Glutamatergic neuron (in vitro differentiated cells): ENCODE measurements around the gene SIK3. TPM values are rescaled to one million over a fixed set of nuclear protein-coding genes. Genes with fewer than 3 reads are reported as not detected.

Source experiments
- DNase-seq: peaks from one replicate; pipeline ENCODE4 v3.0.0; 2022
- H3K27ac Mint-ChIP-seq: one replicate; pipeline ENCODE4 v1.8.0; 2020; ENCODE audit warnings: mild to moderate bottlenecking, mixed read lengths, inconsistent platforms; ENCODE audit not compliant: unreplicated experiment
- H3K27me3 Mint-ChIP-seq: one replicate; pipeline ENCODE4 v1.8.0; 2020; ENCODE audit warnings: mild to moderate bottlenecking, moderate library complexity, mixed read lengths, inconsistent platforms; ENCODE audit not compliant: unreplicated experiment
- H3K36me3 Mint-ChIP-seq: one replicate; pipeline ENCODE4 v1.8.0; 2020; ENCODE audit warnings: mild to moderate bottlenecking, mixed read lengths, inconsistent platforms; ENCODE audit not compliant: unreplicated experiment
- H3K4me1 Mint-ChIP-seq: one replicate; pipeline ENCODE4 v1.8.0; 2020; ENCODE audit warnings: mild to moderate bottlenecking, low read depth, mixed read lengths, inconsistent platforms; ENCODE audit not compliant: unreplicated experiment
- H3K4me3 Mint-ChIP-seq: one replicate; pipeline ENCODE4 v1.8.0; 2020; ENCODE audit warnings: mild to moderate bottlenecking, mixed read lengths, inconsistent platforms; ENCODE audit not compliant: unreplicated experiment
- H3K9me3 Mint-ChIP-seq: one replicate; pipeline ENCODE4 v1.8.0; 2020; ENCODE audit warnings: mild to moderate bottlenecking, moderate library complexity, mixed read lengths, inconsistent platforms; ENCODE audit not compliant: unreplicated experiment
- total RNA-seq: library from RNA; stranded (reverse); fragmentation: NEBNext Ultra II Directional; extraction: Animal tissue kit (Norgen Biotek cat#: 25700); gene quantifications from one replicate; pipeline ENCODE4 v1.2.1, GENCODE V29; 2021; ENCODE audit not compliant: unreplicated experiment
- TF ChIP-seq, protein P1 (sequence below): fragments of 200-600 bp; sonication (generic); IDR thresholded peaks from one replicate; pipeline ENCODE4 v1.5.0; 2021; ENCODE audit not compliant: partially characterized antibody, unreplicated experiment

SIK3 gene
- total RNA-seq, 1 donor from 2014 or later = 22.2 TPM

DNA sequence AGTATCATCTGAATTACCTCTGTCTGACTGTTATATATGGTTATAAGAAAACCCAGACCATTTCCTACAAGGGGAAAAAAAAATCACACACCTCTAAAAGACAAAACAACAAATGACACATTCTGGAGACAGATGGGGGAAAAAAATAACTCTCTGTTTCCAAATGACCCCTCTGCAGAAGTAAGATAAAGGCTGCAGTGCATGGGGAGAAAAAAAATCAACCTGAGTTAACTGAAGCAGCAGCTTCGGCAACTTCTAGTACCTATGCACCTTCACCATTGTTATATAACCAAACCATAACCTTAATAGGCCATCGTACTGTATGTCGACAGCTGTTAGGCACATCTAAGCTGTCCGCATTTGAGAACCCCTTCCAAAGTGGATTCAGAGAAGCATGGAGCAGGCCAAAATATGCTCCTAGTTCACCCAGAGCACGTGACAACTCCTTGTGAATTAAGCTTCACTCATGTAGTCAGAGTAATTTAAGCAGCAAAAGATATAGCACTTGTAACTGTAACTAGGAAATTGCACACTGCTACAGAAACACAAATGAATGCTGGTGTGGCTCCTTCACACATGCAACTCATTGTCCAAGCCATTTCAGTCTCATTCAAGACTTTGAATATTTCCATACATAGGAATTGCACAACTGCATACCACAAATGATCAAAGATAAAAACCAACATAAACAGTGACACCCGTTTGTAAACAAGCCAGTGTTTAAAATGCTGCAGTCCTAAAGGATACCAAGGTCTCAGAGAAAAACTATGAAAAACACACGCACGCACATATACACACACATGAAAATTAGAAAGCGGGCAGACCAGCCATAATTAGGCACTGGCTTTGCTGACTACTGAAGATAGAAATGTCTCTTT lies 2.7 kb downstream of the SIK3 start:
- Mint-ChIP-seq H3K9me3 (peaks cover 3% of the 10 kb centered on the region), H3K36me3 (no peaks in the 10 kb centered on the region), H3K4me1 (peaks cover 27% of the 10 kb centered on the region), H3K27ac (no peak overlapping the region), H3K4me3 (peak overlapping the region; percentile 88), H3K27me3 (peaks cover 7% of the 10 kb centered on the region)
- TF ChIP-seq, protein P1, sequence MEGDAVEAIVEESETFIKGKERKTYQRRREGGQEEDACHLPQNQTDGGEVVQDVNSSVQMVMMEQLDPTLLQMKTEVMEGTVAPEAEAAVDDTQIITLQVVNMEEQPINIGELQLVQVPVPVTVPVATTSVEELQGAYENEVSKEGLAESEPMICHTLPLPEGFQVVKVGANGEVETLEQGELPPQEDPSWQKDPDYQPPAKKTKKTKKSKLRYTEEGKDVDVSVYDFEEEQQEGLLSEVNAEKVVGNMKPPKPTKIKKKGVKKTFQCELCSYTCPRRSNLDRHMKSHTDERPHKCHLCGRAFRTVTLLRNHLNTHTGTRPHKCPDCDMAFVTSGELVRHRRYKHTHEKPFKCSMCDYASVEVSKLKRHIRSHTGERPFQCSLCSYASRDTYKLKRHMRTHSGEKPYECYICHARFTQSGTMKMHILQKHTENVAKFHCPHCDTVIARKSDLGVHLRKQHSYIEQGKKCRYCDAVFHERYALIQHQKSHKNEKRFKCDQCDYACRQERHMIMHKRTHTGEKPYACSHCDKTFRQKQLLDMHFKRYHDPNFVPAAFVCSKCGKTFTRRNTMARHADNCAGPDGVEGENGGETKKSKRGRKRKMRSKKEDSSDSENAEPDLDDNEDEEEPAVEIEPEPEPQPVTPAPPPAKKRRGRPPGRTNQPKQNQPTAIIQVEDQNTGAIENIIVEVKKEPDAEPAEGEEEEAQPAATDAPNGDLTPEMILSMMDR = no peak
- no peak for DNase-seq

DNA sequence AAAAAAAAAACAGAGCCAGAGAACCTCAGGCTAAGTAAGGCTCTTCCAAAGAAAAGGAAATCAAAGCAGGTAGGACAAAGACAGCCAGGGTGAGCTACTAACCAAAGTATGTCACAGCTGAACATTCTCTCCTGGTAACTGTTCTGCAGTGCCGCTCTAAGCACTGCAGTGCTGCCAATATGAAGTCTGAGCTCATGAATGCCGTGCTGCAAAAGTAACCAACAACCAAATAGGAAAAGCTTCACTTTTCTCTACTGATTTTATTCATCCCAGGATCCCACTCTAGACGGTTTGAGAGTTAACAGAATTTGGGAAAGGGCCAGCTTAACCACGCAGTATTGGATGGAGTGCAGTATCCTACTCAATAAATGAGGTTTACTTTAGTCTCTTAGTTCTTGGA lies 3.5 kb downstream of the SIK3 start:
- peak overlapping the region; percentile 36 for H3K27ac Mint-ChIP-seq
- TF ChIP-seq, protein P1 = no peak
- peaks cover 7% of the 10 kb centered on the region for H3K27me3 Mint-ChIP-seq
- no peak for DNase-seq
- H3K4me1 Mint-ChIP-seq = peaks cover 27% of the 10 kb centered on the region
- no peaks in the 10 kb centered on the region for H3K36me3 Mint-ChIP-seq
- peaks cover 3% of the 10 kb centered on the region for H3K9me3 Mint-ChIP-seq
- H3K4me3 Mint-ChIP-seq = no peak overlapping the region

DNA sequence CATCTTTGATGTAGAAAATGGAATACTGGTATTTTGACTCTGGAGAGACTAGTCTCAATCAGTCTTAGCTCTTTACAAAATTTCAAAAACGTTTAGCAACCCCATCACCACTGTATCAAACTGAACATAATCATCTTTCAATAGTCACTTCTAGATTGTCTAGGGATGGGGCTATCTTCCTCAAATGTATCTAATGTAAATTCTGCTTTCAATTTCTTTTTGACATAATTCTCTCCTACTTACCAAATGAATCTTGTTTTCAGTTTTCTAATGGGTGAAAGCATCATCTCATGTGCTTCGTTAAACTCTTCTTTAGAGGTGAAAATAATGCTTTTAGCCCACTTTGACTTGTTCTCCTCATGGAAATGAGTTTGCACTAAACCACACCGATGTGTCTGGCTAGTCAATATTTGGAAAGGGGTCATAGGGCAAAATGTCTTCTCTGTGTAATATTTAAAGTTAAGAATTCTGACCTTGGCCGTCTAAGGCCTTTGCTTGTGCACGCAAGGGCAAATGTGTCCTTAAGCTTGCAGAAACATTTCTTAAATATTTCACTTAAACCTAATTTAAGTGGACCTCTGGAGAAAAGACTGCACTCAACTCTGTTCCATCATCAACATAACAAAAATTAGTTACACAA lies 5.2 kb downstream of the SIK3 start:
- Mint-ChIP-seq H3K4me3 (no peak overlapping the region), H3K27ac (no peak overlapping the region), H3K4me1 (peaks cover 23% of the 10 kb centered on the region), H3K27me3 (peaks cover 5% of the 10 kb centered on the region), H3K36me3 (no peaks in the 10 kb centered on the region), H3K9me3 (peaks cover 3% of the 10 kb centered on the region)
- DNase-seq = no peak
- TF ChIP-seq, protein P1 = no peak

DNA sequence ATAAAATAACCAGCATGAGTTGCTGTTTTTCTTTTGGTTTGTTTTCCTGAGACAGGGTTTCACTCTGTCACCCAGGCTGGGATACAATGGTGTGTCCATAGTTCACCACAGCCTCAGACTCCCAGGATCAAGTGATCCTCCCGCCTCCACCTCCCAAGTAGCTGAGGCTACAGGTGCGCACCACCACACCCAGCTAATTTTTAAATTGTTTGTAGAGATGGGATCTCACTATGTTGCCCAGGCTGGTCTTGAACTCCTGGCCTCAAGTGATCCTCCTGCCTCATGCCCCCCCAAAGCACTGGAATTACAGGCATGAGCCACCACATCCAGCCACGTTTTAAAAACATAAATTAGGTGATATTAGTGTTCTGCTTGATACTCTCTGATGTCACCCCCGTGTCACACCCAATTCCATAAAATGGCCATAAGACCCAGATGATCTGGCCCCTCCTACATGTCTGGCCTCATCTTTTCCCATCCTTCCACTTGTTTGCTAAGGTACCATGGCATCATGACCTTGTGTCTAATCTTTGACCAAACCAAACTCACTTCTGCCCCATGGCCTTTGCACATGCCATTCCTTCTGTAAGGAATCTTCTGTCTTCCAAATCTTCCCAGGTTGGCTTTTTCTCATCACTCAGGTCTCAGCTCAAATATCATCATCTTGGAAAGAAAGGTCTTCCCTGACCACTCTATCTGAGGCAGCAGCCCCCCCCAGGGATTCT lies 6.3 kb downstream of the SIK3 start:
- no peak for DNase-seq
- TF ChIP-seq, protein P1 = no peak
- Mint-ChIP-seq H3K4me1 (peaks cover 20% of the 10 kb centered on the region), H3K27ac (no peak overlapping the region), H3K36me3 (no peaks in the 10 kb centered on the region), H3K27me3 (peaks cover 3% of the 10 kb centered on the region), H3K9me3 (peaks cover under 1% of the 10 kb centered on the region), H3K4me3 (no peak overlapping the region)
